Progenitor cell of endocrine pancreas (in vitro differentiated cells): ENCODE results near the gene DEFB113. TPM values are rescaled to one million over a fixed set of nuclear protein-coding genes. Genes with fewer than 3 reads are reported as not detected.

Source experiments
- DNase-seq: peaks from one replicate; pipeline ENCODE4 v3.0.0; 2021; ENCODE audit warnings: low spot score; ENCODE audit not compliant: unreplicated experiment
- H3K27ac Mint-ChIP-seq: 2 replicates; pipeline ENCODE4 v1.8.0; 2021; ENCODE audit warnings: mild to moderate bottlenecking, moderate library complexity, mixed read lengths
- H3K27me3 Mint-ChIP-seq: 2 replicates; pipeline ENCODE4 v1.8.0; 2021; ENCODE audit warnings: mixed read lengths
- H3K36me3 Mint-ChIP-seq: 2 replicates; pipeline ENCODE4 v1.8.0; 2022; ENCODE audit warnings: mixed read lengths; ENCODE audit not compliant: insufficient read depth
- H3K4me1 Mint-ChIP-seq: 2 replicates; pipeline ENCODE4 v1.8.0; 2021; ENCODE audit warnings: low read depth, mixed read lengths
- H3K4me3 Mint-ChIP-seq: 2 replicates; pipeline ENCODE4 v1.8.0; 2021; ENCODE audit warnings: low read depth, mild to moderate bottlenecking, moderate library complexity, mixed read lengths
- H3K9me3 Mint-ChIP-seq: 2 replicates; pipeline ENCODE4 v1.8.0; 2021; ENCODE audit warnings: low read depth, mixed read lengths
- CTCF ChIP-seq: fragments of 200-600 bp; sonication (generic); IDR thresholded peaks from one replicate; pipeline ENCODE4 v1.5.0; 2021; ENCODE audit warnings: antibody characterized with exemption, mild to moderate bottlenecking; ENCODE audit not compliant: unreplicated experiment
- total RNA-seq: library from RNA; stranded (reverse); gene quantifications from 2 replicates; pipeline ENCODE4 v1.2.1, GENCODE V29; 2021

DEFB113 gene
- total RNA-seq, 1 donor from 2014 or later: not detected

GRCh38 chr6:49978332-49979226 is 9.2 kb upstream of the DEFB113 start:
- TF ChIP-seq CTCF: no peak
- no peak overlapping the region for H3K27ac Mint-ChIP-seq
- H3K4me1 Mint-ChIP-seq: no peaks in the 10 kb centered on the region
- H3K9me3 Mint-ChIP-seq: no peaks in the 10 kb centered on the region
- H3K27me3 Mint-ChIP-seq: no peaks in the 10 kb centered on the region
- no peaks in the 10 kb centered on the region for H3K36me3 Mint-ChIP-seq
- no peak overlapping the region for H3K4me3 Mint-ChIP-seq
- DNase-seq: no peak

GRCh38 chr6:49966823-49967222 is 2.6 kb downstream of the DEFB113 start:
- Mint-ChIP-seq H3K4me3 (no peak overlapping the region), H3K4me1 (no peaks in the 10 kb centered on the region), H3K27me3 (no peaks in the 10 kb centered on the region), H3K36me3 (no peaks in the 10 kb centered on the region), H3K9me3 (no peaks in the 10 kb centered on the region), H3K27ac (no peak overlapping the region)
- no peak for DNase-seq
- no peak for TF ChIP-seq CTCF

DNA sequence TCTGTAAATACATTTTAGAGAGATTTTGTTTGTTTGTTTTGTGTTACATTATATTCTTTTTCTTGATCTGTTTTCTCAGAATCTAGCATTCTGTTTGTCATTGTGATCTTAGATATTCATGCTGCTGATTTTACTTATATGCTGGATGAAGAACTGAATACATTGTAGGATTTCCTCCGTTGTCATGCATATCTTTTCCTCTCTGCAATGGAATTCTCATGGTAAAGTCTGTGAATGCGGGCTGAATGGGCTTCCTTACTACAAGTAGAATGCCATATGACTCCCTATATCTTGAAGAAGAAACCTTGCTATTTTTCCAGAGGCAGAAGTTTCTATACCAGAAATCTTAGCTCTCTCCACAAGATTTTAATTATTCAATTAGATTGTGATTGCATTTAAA is 3.1 kb downstream of the DEFB113 start:
- Mint-ChIP-seq H3K4me1 (no peaks in the 10 kb centered on the region), H3K4me3 (no peak overlapping the region), H3K27ac (no peak overlapping the region), H3K27me3 (no peaks in the 10 kb centered on the region), H3K9me3 (no peaks in the 10 kb centered on the region), H3K36me3 (no peaks in the 10 kb centered on the region)
- TF ChIP-seq CTCF: no peak
- no peak for DNase-seq

GRCh38 chr6:49964064-49964463 is 5.4 kb downstream of the DEFB113 start, which contains the start of gene DEFB114:
DEFB114 (minus strand) TSS chr6:49964164; CDS start chr6:49964105, 59 bp downstream.
- Mint-ChIP-seq H3K27me3 (no peaks in the 10 kb centered on the region), H3K4me1 (no peaks in the 10 kb centered on the region), H3K4me3 (no peak within 1 kb of the TSS), H3K27ac (no peak within 1 kb of the TSS), H3K9me3 (peaks cover 1% of the 10 kb centered on the region), H3K36me3 (no peaks in the 10 kb centered on the region)
- no peak for TF ChIP-seq CTCF
- DNase-seq: no peak

- Mint-ChIP-seq H3K27me3 (no peaks in the 10 kb centered on the region), H3K4me3 (no peak overlapping the region), H3K4me1 (no peaks in the 10 kb centered on the region), H3K9me3 (peaks cover 4% of the 10 kb centered on the region), H3K27ac (no peak overlapping the region), H3K36me3 (no peaks in the 10 kb centered on the region)
- no peak for DNase-seq
- no peak for TF ChIP-seq CTCF
Measured at GRCh38 chr6:49958180-49958579, 11.2 kb downstream of the DEFB113 start.
